Smooth muscle cell (in vitro differentiated cells): Measurements from ENCODE around the gene DALRD3. TPM values are rescaled to one million over a fixed set of nuclear protein-coding genes. Genes with fewer than 3 reads are reported as not detected.
A peak's percentile ranks its signal among the peaks of the same experiment; 100 is the strongest.

Experiments
- DNase-seq: peaks from one replicate; lab custom pipeline; 2025; ENCODE audit not compliant: unreplicated experiment; lab: John Stamatoyannopoulos, UW
- H2AFZ ChIP-seq: fragments of 200-600 bp; sonication (generic); 2 replicates; pipeline ENCODE4 v1.6.0; 2016; ENCODE audit warnings: antibody characterized with exemption, low read depth, mild to moderate bottlenecking
- H3F3A ChIP-seq: fragments of 200-600 bp; sonication (generic); 2 replicates; pipeline ENCODE4 v1.6.0; 2017; ENCODE audit warnings: antibody characterized with exemption, low read depth
- H3K27ac ChIP-seq: fragments of 200-600 bp; sonication (generic); 2 replicates; pipeline ENCODE4 v1.5.1; 2016; ENCODE audit warnings: low read depth, mild to moderate bottlenecking
- H3K27me3 ChIP-seq: fragments of 200-600 bp; sonication (generic); 2 replicates; pipeline ENCODE4 v1.6.1; 2016; ENCODE audit warnings: low read depth, mild to moderate bottlenecking
- H3K36me3 ChIP-seq: fragments of 200-600 bp; sonication (generic); 2 replicates; pipeline ENCODE4 v1.5.1; 2016; ENCODE audit warnings: low read depth
- H3K4me1 ChIP-seq: fragments of 200-600 bp; sonication (generic); 2 replicates; pipeline ENCODE4 v1.5.1; 2016; ENCODE audit warnings: low read depth
- H3K4me2 ChIP-seq: fragments of 200-600 bp; sonication (generic); 2 replicates; pipeline ENCODE4 v1.6.0; 2016; ENCODE audit warnings: mild to moderate bottlenecking
- H3K4me3 ChIP-seq: fragments of 200-600 bp; sonication (generic); 2 replicates; pipeline ENCODE4 v1.5.1; 2016; ENCODE audit warnings: mild to moderate bottlenecking
- H3K79me2 ChIP-seq: fragments of 200-600 bp; sonication (generic); 2 replicates; pipeline ENCODE4 v1.6.0; 2016; ENCODE audit warnings: low read depth, mild to moderate bottlenecking
- H3K9ac ChIP-seq: fragments of 200-600 bp; sonication (generic); 2 replicates; pipeline ENCODE4 v1.6.0; 2016; ENCODE audit warnings: low read depth
- H3K9me3 ChIP-seq: fragments of 200-600 bp; sonication (generic); replicated peaks from 2 replicates; pipeline ENCODE4 v1.5.1; 2016; ENCODE audit warnings: low read depth
- H4K20me1 ChIP-seq: fragments of 200-600 bp; sonication (generic); 2 replicates; pipeline ENCODE4 v1.6.0; 2016; ENCODE audit warnings: low read depth
- WGBS: methylation state at CpG from one replicate; pipeline ENCODE4 v1.1.7; 2016; ENCODE audit warnings: low lambda C conversion rate; 5-methylcytosine and 5-hydroxymethylcytosine counted together
- polyA plus RNA-seq: library from polyadenylated mRNA; unstranded; fragments of >200 nt; fragmentation: Nextera tagmentation; extraction: Ambion mirVana; gene quantifications from 2 replicates; pipeline ENCODE4 v1.2.1, GENCODE V29; 2016
- total RNA-seq: library from RNA; depleted of rRNA; stranded (reverse); fragments of >200 nt; gene quantifications from 2 replicates; pipeline ENCODE4 v1.2.3, GENCODE V29; 2014
- TF ChIP-seq, protein P1 (sequence below): fragments of 200-600 bp; sonication (generic); IDR thresholded peaks from 2 replicates; pipeline ENCODE4 v1.5.1; 2017; ENCODE audit warnings: borderline replicate concordance, mild to moderate bottlenecking, antibody characterized with exemption; ENCODE audit not compliant: insufficient read depth, poor library complexity, severe bottlenecking

The DALRD3 gene
- total and polyA plus RNA-seq, 2 experiments from 2014 or later = 35.6 to 39.0 TPM

DNA sequence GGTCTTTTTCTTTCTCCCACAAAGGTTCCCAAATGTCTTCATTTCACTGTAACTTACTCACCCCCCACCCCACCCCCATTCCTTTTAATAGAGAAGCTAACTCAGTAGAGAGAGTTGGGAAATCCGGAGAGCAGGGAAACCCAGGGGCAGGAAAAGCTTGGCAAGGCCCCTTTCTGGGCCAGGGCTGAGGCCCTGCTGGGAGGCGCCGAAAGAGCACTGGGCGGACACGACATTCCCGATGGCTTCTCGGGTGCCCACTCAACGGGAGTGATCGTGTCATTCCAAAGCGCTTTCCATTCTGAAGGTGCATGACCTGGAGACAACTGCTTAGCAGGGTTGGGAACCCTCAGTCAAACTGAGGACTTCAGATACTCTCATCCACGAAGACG, 1.6 kb upstream of the DALRD3 start:
- no peak overlapping the region for H2AFZ ChIP-seq
- 27% methylated on average over 12 of the region's 12 CpGs for WGBS

DNA sequence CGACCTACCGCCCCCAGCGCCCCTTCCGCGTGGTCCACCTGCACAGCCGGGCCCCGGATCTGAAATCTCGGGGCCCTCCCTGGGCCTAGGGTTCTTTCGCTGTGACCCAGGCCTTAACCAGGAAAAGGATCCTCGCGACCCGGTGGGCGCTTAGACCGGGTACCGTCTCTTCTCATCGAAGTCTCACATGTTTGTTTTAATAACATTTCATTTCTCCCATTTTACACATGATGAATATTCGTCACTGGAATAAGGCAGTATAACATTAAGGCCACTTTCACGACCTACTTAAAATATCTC, 277 bp upstream of the DALRD3 start:
- TF ChIP-seq, protein P1, sequence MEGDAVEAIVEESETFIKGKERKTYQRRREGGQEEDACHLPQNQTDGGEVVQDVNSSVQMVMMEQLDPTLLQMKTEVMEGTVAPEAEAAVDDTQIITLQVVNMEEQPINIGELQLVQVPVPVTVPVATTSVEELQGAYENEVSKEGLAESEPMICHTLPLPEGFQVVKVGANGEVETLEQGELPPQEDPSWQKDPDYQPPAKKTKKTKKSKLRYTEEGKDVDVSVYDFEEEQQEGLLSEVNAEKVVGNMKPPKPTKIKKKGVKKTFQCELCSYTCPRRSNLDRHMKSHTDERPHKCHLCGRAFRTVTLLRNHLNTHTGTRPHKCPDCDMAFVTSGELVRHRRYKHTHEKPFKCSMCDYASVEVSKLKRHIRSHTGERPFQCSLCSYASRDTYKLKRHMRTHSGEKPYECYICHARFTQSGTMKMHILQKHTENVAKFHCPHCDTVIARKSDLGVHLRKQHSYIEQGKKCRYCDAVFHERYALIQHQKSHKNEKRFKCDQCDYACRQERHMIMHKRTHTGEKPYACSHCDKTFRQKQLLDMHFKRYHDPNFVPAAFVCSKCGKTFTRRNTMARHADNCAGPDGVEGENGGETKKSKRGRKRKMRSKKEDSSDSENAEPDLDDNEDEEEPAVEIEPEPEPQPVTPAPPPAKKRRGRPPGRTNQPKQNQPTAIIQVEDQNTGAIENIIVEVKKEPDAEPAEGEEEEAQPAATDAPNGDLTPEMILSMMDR = no peak
- H3K27me3 ChIP-seq = no peaks in the 10 kb centered on the region
- peak overlapping the region; percentile 71 for H3K27ac ChIP-seq
- peaks cover 25% of the 10 kb centered on the region for H4K20me1 ChIP-seq
- peaks cover 26% of the 10 kb centered on the region for H3F3A ChIP-seq
- peak overlapping the region; percentile 19 for H3K9ac ChIP-seq
- peaks cover 36% of the 10 kb centered on the region for H3K79me2 ChIP-seq
- no peaks in the 10 kb centered on the region for H3K36me3 ChIP-seq
- WGBS = 4% methylated on average over 18 of the region's 18 CpGs
- H2AFZ ChIP-seq = peak overlapping the region; percentile 26
- peak overlapping the region; percentile 75 for H3K4me3 ChIP-seq
- peaks cover 22% of the 10 kb centered on the region for H3K4me1 ChIP-seq
- peak overlapping the region; percentile 97 for H3K4me2 ChIP-seq
- H3K9me3 ChIP-seq = no peaks in the 10 kb centered on the region
- no peak for DNase-seq

More for the DNA sequence above, 1.6 kb upstream of the DALRD3 start:
- Histone ChIP-seq H3K36me3 (no peaks in the 10 kb centered on the region), H3K27ac (peak overlapping the region; percentile 99), H3K9ac (peak overlapping the region; percentile 86), H3K79me2 (peaks cover 39% of the 10 kb centered on the region), H3K4me1 (peaks cover 22% of the 10 kb centered on the region), H3F3A (peaks cover 31% of the 10 kb centered on the region), H3K4me3 (peak overlapping the region; percentile 75), H3K27me3 (no peaks in the 10 kb centered on the region), H4K20me1 (peaks cover 12% of the 10 kb centered on the region), H3K9me3 (no peaks in the 10 kb centered on the region), H3K4me2 (peak overlapping the region; percentile 97)
- TF ChIP-seq, protein P1 = no peak
- DNase-seq = no peak

DNA sequence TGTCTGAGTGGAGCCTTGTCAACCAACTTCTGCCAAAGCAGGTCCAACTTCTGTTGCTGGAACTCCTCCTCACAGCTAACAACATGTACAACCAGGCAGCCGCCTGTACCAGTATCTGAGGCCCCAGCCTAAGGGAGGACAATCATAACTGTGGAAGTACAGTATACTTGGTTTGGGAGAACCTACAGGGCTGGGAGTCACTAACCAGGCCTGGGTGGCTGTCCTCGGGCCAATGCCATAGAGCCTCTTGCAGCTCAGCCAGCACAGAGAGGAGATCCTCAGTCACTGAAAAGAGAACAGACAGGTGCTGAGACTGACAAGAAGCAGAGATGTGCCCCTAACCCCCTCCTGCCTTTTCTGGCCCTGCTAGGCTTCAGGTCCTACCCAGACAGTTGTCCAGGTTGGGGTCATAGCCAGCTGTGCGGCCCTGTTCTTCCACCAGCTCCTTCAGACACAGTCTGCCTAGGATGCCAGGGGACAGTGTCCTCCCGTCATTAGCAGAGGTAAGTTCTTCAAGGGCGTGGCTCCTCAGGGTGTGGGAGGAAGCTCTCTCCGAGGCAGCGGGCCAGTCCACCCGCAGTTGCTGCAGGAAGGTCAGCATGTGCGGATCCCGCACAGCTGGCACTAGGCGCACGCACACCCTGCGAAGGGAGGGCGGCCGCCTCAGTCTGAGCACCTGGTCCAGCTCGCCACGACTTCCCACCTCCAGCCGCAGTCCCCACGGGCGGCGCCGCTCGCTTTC, 980 bp downstream of the DALRD3 start:
- Histone ChIP-seq H3K27me3 (no peaks in the 10 kb centered on the region), H3K9ac (peak overlapping the region; percentile 19), H3F3A (peaks cover 21% of the 10 kb centered on the region), H2AFZ (no peak overlapping the region), H3K4me1 (peaks cover 13% of the 10 kb centered on the region), H3K9me3 (no peaks in the 10 kb centered on the region), H3K27ac (peak overlapping the region; percentile 71), H4K20me1 (peaks cover 31% of the 10 kb centered on the region), H3K79me2 (peaks cover 35% of the 10 kb centered on the region), H3K4me3 (peak overlapping the region; percentile 75), H3K36me3 (no peaks in the 10 kb centered on the region), H3K4me2 (peak overlapping the region; percentile 97)
- TF ChIP-seq, protein P1 = no peak
- no peak for DNase-seq
- WGBS = 14% methylated on average over 23 of the region's 23 CpGs
